ENCODE data around the gene SLC25A33.
"Not testable (repeated sequence)": the region's sequence is repeated elsewhere in the genome, so short reads cannot be mapped to it uniquely, and the experiment has no call there.

The SLC25A33 gene

GRCh38 chr1:9538669-9539164 is 548 bp upstream of the SLC25A33 start:
- no peak for DNase-seq (ENCODE audit: low read depth, low spot score)

- DNase-seq (ENCODE audit: low read depth, low spot score): peak; percentile 1
These were observed 725 bp downstream of the SLC25A33 start for GRCh38 chr1:9539829-9540550.

GRCh38 chr1:9542430-9542829 is 3.2 kb downstream of the SLC25A33 start:
- DNase-seq (ENCODE audit: low read depth, low spot score): no peak

GRCh38 chr1:9544926-9545325 is 5.7 kb downstream of the SLC25A33 start:
- no peak for DNase-seq (ENCODE audit: low read depth, low spot score)

- no peak for DNase-seq (ENCODE audit: low read depth, low spot score)
These were observed 10.8 kb downstream of the SLC25A33 start for GRCh38 chr1:9549955-9550546.

GRCh38 chr1:9551984-9552383 is 12.7 kb downstream of the SLC25A33 start:
- no peak for DNase-seq (ENCODE audit: low read depth, low spot score)

GRCh38 chr1:9553736-9554144 is 14.5 kb downstream of the SLC25A33 start:
- no peak for DNase-seq (ENCODE audit: low read depth, low spot score)

- no peak for DNase-seq (ENCODE audit: low read depth, low spot score)
These were observed 16.7 kb downstream of the SLC25A33 start for GRCh38 chr1:9555942-9556341.

GRCh38 chr1:9557624-9558023 is 18.4 kb downstream of the SLC25A33 start:
- no peak for DNase-seq (ENCODE audit: low read depth, low spot score)

GRCh38 chr1:9558271-9558945 is 19.1 kb downstream of the SLC25A33 start:
- no peak for DNase-seq (ENCODE audit: low read depth, low spot score)

GRCh38 chr1:9558946-9559545 is 19.8 kb downstream of the SLC25A33 start:
- no peak for DNase-seq (ENCODE audit: low read depth, low spot score)

GRCh38 chr1:9559673-9560072 is 20.4 kb downstream of the SLC25A33 start:
- no peak for DNase-seq (ENCODE audit: low read depth, low spot score)

- DNase-seq (ENCODE audit: low read depth, low spot score): not testable (repeated sequence)
These were observed 20.8 kb downstream of the SLC25A33 start for GRCh38 chr1:9560090-9560489.

GRCh38 chr1:9561429-9561828 is 22.2 kb downstream of the SLC25A33 start:
- no peak for DNase-seq (ENCODE audit: low read depth, low spot score)

- no peak for DNase-seq (ENCODE audit: low read depth, low spot score)
These were observed 30.0 kb downstream of the SLC25A33 start for GRCh38 chr1:9569267-9569666.

GRCh38 chr1:9570886-9571529 is 31.7 kb downstream of the SLC25A33 start:
- not testable (repeated sequence) for DNase-seq (ENCODE audit: low read depth, low spot score)

- DNase-seq (ENCODE audit: low read depth, low spot score): no peak
These were observed 34.5 kb downstream of the SLC25A33 start for GRCh38 chr1:9573723-9574122.

GRCh38 chr1:9575486-9575885 is 36.2 kb downstream of the SLC25A33 start:
- DNase-seq (ENCODE audit: low read depth, low spot score): no peak

GRCh38 chr1:9576903-9577302 is 37.6 kb downstream of the SLC25A33 start:
- no peak for DNase-seq (ENCODE audit: low read depth, low spot score)

GRCh38 chr1:9577423-9577822 is 38.2 kb downstream of the SLC25A33 start:
- no peak for DNase-seq (ENCODE audit: low read depth, low spot score)

GRCh38 chr1:9580942-9581341 is 41.7 kb downstream of the SLC25A33 start:
- DNase-seq (ENCODE audit: low read depth, low spot score): no peak

Data from activated naive CD8-positive, alpha-beta T cell treated with anti-CD3 and anti-CD28 coated beads, Interleukin-2, amount 50 U/mL, for 16 hours (primary cell).